K562 (cell line): ENCODE measurements around the gene C6orf47. TPM values are rescaled to one million over a fixed set of nuclear protein-coding genes. Genes with fewer than 3 reads are reported as not detected.
A peak's percentile ranks its signal among the peaks of the same experiment; 100 is the strongest.

Experiments
- microRNA-seq: library from miRNA; unstranded; fragments of <30 nt; microRNA quantifications from one replicate; pipeline ENCODE4, GENCODE V29; 2018; ENCODE audit warnings: borderline microRNAs expressed
- polyA plus RNA-seq, 8 experiments: library from polyadenylated mRNA; depleted of rRNA in 4 of 8; stranded (reverse) in 5 of 8; unstranded in 3 of 8; fragments of >200 nt; fragmentation: Nextera tagmentation in 2 of 8; fragmentation: Illumina TruSeq in 1 of 8; extraction: Ambion mirVana in 2 of 8; extraction: Trizol in 1 of 8; gene quantifications; 2 replicates each; pipeline versions ENCODE4 v1.2.1 to v1.2.3, GENCODE V29; 2011 to 2014; ENCODE audit warnings: inconsistent platforms in 1 of 8, missing spikeins in 1 of 8
- small RNA-seq: library from RNA; depleted of rRNA; stranded (forward); fragments of <200 nt; gene quantifications from one replicate; pipeline ENCODE3, GENCODE V24; 2014
- total RNA-seq, 7 experiments: library from RNA; depleted of rRNA in 6 of 7; stranded (reverse); fragments of >200 nt in 6 of 7; fragmentation: Illumina TruSeq in 2 of 7; extraction: Trizol in 2 of 7; gene quantifications; 2 replicates each; pipeline versions ENCODE4 v1.2.1 to v1.2.3, GENCODE V29; 2011 to 2021; ENCODE audit warnings: low replicate concordance in 1 of 7

The C6orf47 gene
- total and polyA plus RNA-seq, 9 of the 15 experiments (the other 6 are each of a cell fraction or from before 2014, with no cell fraction given) = 0.14 to 43.8 (median 27.0) TPM

Small RNA genes lying within 50 kb of the gene (microRNA-seq; reads per million reads assigned to microRNA genes)
- gene MIR4646 = 1.3 reads per million, percentile 14 among the genes with 10 or more reads in this experiment
- 0.46 reads per million for gene MIR6832

Small RNA genes lying within 50 kb of the gene (small RNA-seq; reads per million reads assigned to genes)
- gene MIR4646 (not detected), gene MIR6832 (not detected), gene RF00019 (not detected), gene SNORA38 (22.4 reads per million, percentile 97 among the genes with 10 or more reads in this experiment), gene UQCRHP1 (not detected)

Other genes with a start within 250 kb of the C6orf47 start
Only the 7 nearest of the 37 such genes appear.
- 72.6 and 94.0 TPM in 2 replicates for gene PRRC2A, start 40.1 kb downstream of the C6orf47 start, total RNA-seq (2014; rRNA removed)
- gene PRRC2A, start 40.1 kb downstream of the C6orf47 start, total RNA-seq (2014; rRNA removed; fragmentation: Illumina TruSeq; extraction: Trizol) = 36.7 and 43.2 TPM in 2 replicates
- 63.0 and 75.6 TPM in 2 replicates for gene PRRC2A, start 40.1 kb downstream of the C6orf47 start, total RNA-seq (2015; rRNA removed; fragmentation: Illumina TruSeq; extraction: Trizol)
- gene PRRC2A, start 40.1 kb downstream of the C6orf47 start, total RNA-seq (2021) = 295 and 332 TPM in 2 replicates
- gene PRRC2A, start 40.1 kb downstream of the C6orf47 start, polyA plus RNA-seq (2011; rRNA removed) = 44.0 and 113 TPM in 2 replicates
- gene PRRC2A, start 40.1 kb downstream of the C6orf47 start, polyA plus RNA-seq (2014; fragmentation: Illumina TruSeq; extraction: Trizol) = 170 and 205 TPM in 2 replicates
- 1 to 10 TPM; 1.0 to 1.7 TPM for gene PRRC2A, start 40.1 kb downstream of the C6orf47 start, polyA plus RNA-seq (2014; fragmentation: Nextera tagmentation; extraction: Ambion mirVana)
- gene PRRC2A, start 40.1 kb downstream of the C6orf47 start, polyA plus RNA-seq (2014; rRNA removed) = 114 and 118 TPM in 2 replicates
- 246 and 295 TPM in 2 replicates for gene BAG6, start 8.1 kb downstream of the C6orf47 start, total RNA-seq (2014; rRNA removed)
- gene BAG6, start 8.1 kb downstream of the C6orf47 start, total RNA-seq (2014; rRNA removed; fragmentation: Illumina TruSeq; extraction: Trizol) = 100 and 105 TPM in 2 replicates
- 124 and 125 TPM in 2 replicates for gene BAG6, start 8.1 kb downstream of the C6orf47 start, total RNA-seq (2015; rRNA removed; fragmentation: Illumina TruSeq; extraction: Trizol)
- 422 and 484 TPM in 2 replicates for gene BAG6, start 8.1 kb downstream of the C6orf47 start, total RNA-seq (2021)
- gene BAG6, start 8.1 kb downstream of the C6orf47 start, polyA plus RNA-seq (2011; rRNA removed) = 86.1 and 202 TPM in 2 replicates
- gene BAG6, start 8.1 kb downstream of the C6orf47 start, polyA plus RNA-seq (2014; fragmentation: Illumina TruSeq; extraction: Trizol) = 304 and 355 TPM in 2 replicates
- gene BAG6, start 8.1 kb downstream of the C6orf47 start, polyA plus RNA-seq (2014; fragmentation: Nextera tagmentation; extraction: Ambion mirVana) = 10 to 100 TPM; 41.9 to 54.1 TPM
- 225 and 263 TPM in 2 replicates for gene BAG6, start 8.1 kb downstream of the C6orf47 start, polyA plus RNA-seq (2014; rRNA removed)
- 5.7 and 6.6 TPM in 2 replicates for gene APOM, start 4.9 kb downstream of the C6orf47 start, total RNA-seq (2014; rRNA removed)
- 10.4 and 10.8 TPM in 2 replicates for gene APOM, start 4.9 kb downstream of the C6orf47 start, total RNA-seq (2014; rRNA removed; fragmentation: Illumina TruSeq; extraction: Trizol)
- gene APOM, start 4.9 kb downstream of the C6orf47 start, total RNA-seq (2015; rRNA removed; fragmentation: Illumina TruSeq; extraction: Trizol) = 6.6 and 7.1 TPM in 2 replicates
- 9.7 and 10.1 TPM in 2 replicates for gene APOM, start 4.9 kb downstream of the C6orf47 start, total RNA-seq (2021)
- gene APOM, start 4.9 kb downstream of the C6orf47 start, polyA plus RNA-seq (2011; rRNA removed) = 7.7 and 8.6 TPM in 2 replicates
- gene APOM, start 4.9 kb downstream of the C6orf47 start, polyA plus RNA-seq (2014; fragmentation: Illumina TruSeq; extraction: Trizol) = 13.1 and 17.4 TPM in 2 replicates
- 10 to 100 TPM; 23.9 to 24.3 TPM for gene APOM, start 4.9 kb downstream of the C6orf47 start, polyA plus RNA-seq (2014; fragmentation: Nextera tagmentation; extraction: Ambion mirVana)
- gene APOM, start 4.9 kb downstream of the C6orf47 start, polyA plus RNA-seq (2014; rRNA removed) = 10.1 and 13.5 TPM in 2 replicates
- gene GPANK1, start 4.2 kb upstream of the C6orf47 start, total RNA-seq (2014; rRNA removed) = 63.9 and 66.3 TPM in 2 replicates
- 33.8 and 41.2 TPM in 2 replicates for gene GPANK1, start 4.2 kb upstream of the C6orf47 start, total RNA-seq (2014; rRNA removed; fragmentation: Illumina TruSeq; extraction: Trizol)
- 46.3 and 47.4 TPM in 2 replicates for gene GPANK1, start 4.2 kb upstream of the C6orf47 start, total RNA-seq (2015; rRNA removed; fragmentation: Illumina TruSeq; extraction: Trizol)
- 54.6 and 55.4 TPM in 2 replicates for gene GPANK1, start 4.2 kb upstream of the C6orf47 start, total RNA-seq (2021)
- 41.7 and 42.6 TPM in 2 replicates for gene GPANK1, start 4.2 kb upstream of the C6orf47 start, polyA plus RNA-seq (2011; rRNA removed)
- 97.0 and 111 TPM in 2 replicates for gene GPANK1, start 4.2 kb upstream of the C6orf47 start, polyA plus RNA-seq (2014; fragmentation: Illumina TruSeq; extraction: Trizol)
- gene GPANK1, start 4.2 kb upstream of the C6orf47 start, polyA plus RNA-seq (2014; fragmentation: Nextera tagmentation; extraction: Ambion mirVana) = 10 to 100 TPM; 32.2 to 38.0 TPM
- gene GPANK1, start 4.2 kb upstream of the C6orf47 start, polyA plus RNA-seq (2014; rRNA removed) = 77.8 and 92.2 TPM in 2 replicates
- 540 and 633 TPM in 2 replicates for gene CSNK2B, start 5.3 kb upstream of the C6orf47 start, total RNA-seq (2014; rRNA removed)
- 434 and 461 TPM in 2 replicates for gene CSNK2B, start 5.3 kb upstream of the C6orf47 start, total RNA-seq (2014; rRNA removed; fragmentation: Illumina TruSeq; extraction: Trizol)
- 501 and 527 TPM in 2 replicates for gene CSNK2B, start 5.3 kb upstream of the C6orf47 start, total RNA-seq (2015; rRNA removed; fragmentation: Illumina TruSeq; extraction: Trizol)
- 512 and 529 TPM in 2 replicates for gene CSNK2B, start 5.3 kb upstream of the C6orf47 start, total RNA-seq (2021)
- 120 and 179 TPM in 2 replicates for gene CSNK2B, start 5.3 kb upstream of the C6orf47 start, polyA plus RNA-seq (2011; rRNA removed)
- 1,018 and 1,126 TPM in 2 replicates for gene CSNK2B, start 5.3 kb upstream of the C6orf47 start, polyA plus RNA-seq (2014; fragmentation: Illumina TruSeq; extraction: Trizol)
- 100 to 1,000 TPM; 870 to 972 TPM for gene CSNK2B, start 5.3 kb upstream of the C6orf47 start, polyA plus RNA-seq (2014; fragmentation: Nextera tagmentation; extraction: Ambion mirVana)
- gene CSNK2B, start 5.3 kb upstream of the C6orf47 start, polyA plus RNA-seq (2014; rRNA removed) = 237 and 259 TPM in 2 replicates
- 6.0 and 6.3 TPM in 2 replicates for gene LY6G5B, start 9.2 kb upstream of the C6orf47 start, total RNA-seq (2014; rRNA removed)
- gene LY6G5B, start 9.2 kb upstream of the C6orf47 start, total RNA-seq (2014; rRNA removed; fragmentation: Illumina TruSeq; extraction: Trizol) = 7.5 and 9.0 TPM in 2 replicates
- gene LY6G5B, start 9.2 kb upstream of the C6orf47 start, total RNA-seq (2015; rRNA removed; fragmentation: Illumina TruSeq; extraction: Trizol) = 6.0 and 7.9 TPM in 2 replicates
- gene LY6G5B, start 9.2 kb upstream of the C6orf47 start, total RNA-seq (2021) = 18.4 and 24.6 TPM in 2 replicates
- gene LY6G5B, start 9.2 kb upstream of the C6orf47 start, polyA plus RNA-seq (2011; rRNA removed) = 14.6 and 22.5 TPM in 2 replicates
- gene LY6G5B, start 9.2 kb upstream of the C6orf47 start, polyA plus RNA-seq (2014; fragmentation: Illumina TruSeq; extraction: Trizol) = 25.9 and 27.0 TPM in 2 replicates
- gene LY6G5B, start 9.2 kb upstream of the C6orf47 start, polyA plus RNA-seq (2014; fragmentation: Nextera tagmentation; extraction: Ambion mirVana) = 1 to 10 TPM; 6.6 to 7.2 TPM
- 16.8 and 19.9 TPM in 2 replicates for gene LY6G5B, start 9.2 kb upstream of the C6orf47 start, polyA plus RNA-seq (2014; rRNA removed)
- gene LY6G5C, start 20.3 kb upstream of the C6orf47 start, total RNA-seq (2014; rRNA removed) = not detected in 2 replicates
- 0.15 TPM in 1 of 2 replicates, not detected in the other for gene LY6G5C, start 20.3 kb upstream of the C6orf47 start, total RNA-seq (2014; rRNA removed; fragmentation: Illumina TruSeq; extraction: Trizol)
- not detected in 2 replicates for gene LY6G5C, start 20.3 kb upstream of the C6orf47 start, total RNA-seq (2015; rRNA removed; fragmentation: Illumina TruSeq; extraction: Trizol)
- 0.60 and 0.74 TPM in 2 replicates for gene LY6G5C, start 20.3 kb upstream of the C6orf47 start, total RNA-seq (2021)
- 0.43 and 0.46 TPM in 2 replicates for gene LY6G5C, start 20.3 kb upstream of the C6orf47 start, polyA plus RNA-seq (2011; rRNA removed)
- gene LY6G5C, start 20.3 kb upstream of the C6orf47 start, polyA plus RNA-seq (2014; fragmentation: Illumina TruSeq; extraction: Trizol) = 0.67 and 1.3 TPM in 2 replicates
- under 1 TPM in 1 of 2 experiments, not detected in 1; 0.10 TPM for gene LY6G5C, start 20.3 kb upstream of the C6orf47 start, polyA plus RNA-seq (2014; fragmentation: Nextera tagmentation; extraction: Ambion mirVana)
- not detected in 2 replicates for gene LY6G5C, start 20.3 kb upstream of the C6orf47 start, polyA plus RNA-seq (2014; rRNA removed)